OCI-LY3 (cell line): ENCODE measurements around the gene ADAMTS3.

Source experiments
- H2AFZ ChIP-seq: fragments of 200-600, 300-600 bp; shearing (Covaris generic); 2 replicates; pipeline ENCODE4 v1.6.0; 2014; ENCODE audit warnings: antibody characterized with exemption, low read depth, low read length
- H3K27ac ChIP-seq: fragments of 200-600, 300-600 bp; sonication (generic); 2 replicates; pipeline ENCODE4 v1.5.1; 2014; ENCODE audit warnings: mild to moderate bottlenecking, low read length, moderate library complexity, mixed read lengths
- H3K27me3 ChIP-seq: fragments of 200-600, 300-600 bp; sonication (generic); 2 replicates; pipeline ENCODE4 v1.6.1; 2014; ENCODE audit warnings: low read depth, low read length, mixed read lengths
- H3K36me3 ChIP-seq: fragments of 200-600, 300-600 bp; sonication (generic); replicated peaks from 2 replicates; pipeline ENCODE3; 2014; ENCODE audit warnings: low read depth, low read length, mixed read lengths
- H3K4me1 ChIP-seq: fragments of 300-600, 200-600 bp; sonication (generic); 2 replicates; pipeline ENCODE4 v1.6.1; 2014; ENCODE audit warnings: low read length, mixed read lengths
- H3K4me2 ChIP-seq: fragments of 200-600, 300-600 bp; sonication (generic); 2 replicates; pipeline ENCODE4 v1.6.1; 2014; ENCODE audit warnings: low read length, mixed read lengths
- H3K4me3 ChIP-seq: fragments of 300-600, 200-600 bp; sonication (generic); 2 replicates; pipeline ENCODE4 v1.5.1; 2014; ENCODE audit warnings: antibody characterized with exemption, mild to moderate bottlenecking, low read length, moderate library complexity
- H3K79me2 ChIP-seq: fragments of 300-600, 200-600 bp; shearing (Covaris generic); 2 replicates; pipeline ENCODE4 v1.6.1; 2014; ENCODE audit warnings: mild to moderate bottlenecking, low read length, mixed read lengths
- H3K9ac ChIP-seq: fragments of 300-600, 200-600 bp; shearing (Covaris generic); 2 replicates; pipeline ENCODE4 v1.6.0; 2014; ENCODE audit warnings: mild to moderate bottlenecking, low read length, moderate library complexity
- H3K9me3 ChIP-seq: fragments of 200-600, 300-600 bp; shearing (Covaris generic); 2 replicates; pipeline ENCODE4 v1.6.1; 2014; ENCODE audit warnings: low read length, mixed read lengths; ENCODE audit not compliant: insufficient read depth
- H4K20me1 ChIP-seq: fragments of 200-600, 300-600 bp; sonication (generic); 2 replicates; pipeline ENCODE4 v1.6.1; 2016; ENCODE audit warnings: low read length, mixed read lengths; ENCODE audit not compliant: insufficient read depth
- EZH2phosphoT487 ChIP-seq: fragments of 200-600 bp; shearing (Covaris generic); IDR thresholded peaks from 2 replicates; pipeline ENCODE4 v1.6.1; 2018; ENCODE audit warnings: antibody characterized with exemption, mixed run types, low read depth
- TF ChIP-seq, protein P1 (sequence below): fragments of 200-600, 300-600 bp; sonication (generic); IDR thresholded peaks from 2 replicates; pipeline ENCODE4 v1.5.1; 2014; ENCODE audit warnings: antibody characterized with exemption, low read length, low read depth

Gene ADAMTS3

DNA sequence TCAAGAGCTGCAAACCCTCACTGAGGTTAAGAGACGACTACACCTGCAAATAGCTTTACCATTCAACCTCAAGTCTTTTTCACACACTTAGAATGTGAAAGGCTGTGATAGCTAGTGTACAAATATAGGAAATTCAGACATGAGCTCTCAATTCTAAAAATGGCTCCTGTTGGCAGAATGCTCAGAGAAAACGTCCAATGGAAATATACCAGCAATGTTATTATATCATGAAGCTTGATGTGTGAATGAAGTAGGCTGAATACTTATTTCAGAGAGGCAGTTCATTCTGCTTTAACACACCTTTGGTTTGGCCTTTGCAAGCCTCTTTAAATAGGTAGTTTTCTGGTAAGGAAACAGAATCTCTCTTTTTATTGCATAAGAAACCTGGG, 227.6 kb downstream of the ADAMTS3 start:
- Histone ChIP-seq H3K9ac (no peak overlapping the region), H3K27ac (no peak overlapping the region), H3K4me1 (no peaks in the 10 kb centered on the region), H3K9me3 (no peaks in the 10 kb centered on the region), H2AFZ (no peak overlapping the region), H3K4me3 (no peak overlapping the region), H4K20me1 (no peaks in the 10 kb centered on the region), H3K36me3 (no peaks in the 10 kb centered on the region), H3K27me3 (no peaks in the 10 kb centered on the region), H3K79me2 (no peaks in the 10 kb centered on the region), H3K4me2 (no peak overlapping the region)
- no peak for TF ChIP-seq EZH2phosphoT487
- TF ChIP-seq, protein P1, sequence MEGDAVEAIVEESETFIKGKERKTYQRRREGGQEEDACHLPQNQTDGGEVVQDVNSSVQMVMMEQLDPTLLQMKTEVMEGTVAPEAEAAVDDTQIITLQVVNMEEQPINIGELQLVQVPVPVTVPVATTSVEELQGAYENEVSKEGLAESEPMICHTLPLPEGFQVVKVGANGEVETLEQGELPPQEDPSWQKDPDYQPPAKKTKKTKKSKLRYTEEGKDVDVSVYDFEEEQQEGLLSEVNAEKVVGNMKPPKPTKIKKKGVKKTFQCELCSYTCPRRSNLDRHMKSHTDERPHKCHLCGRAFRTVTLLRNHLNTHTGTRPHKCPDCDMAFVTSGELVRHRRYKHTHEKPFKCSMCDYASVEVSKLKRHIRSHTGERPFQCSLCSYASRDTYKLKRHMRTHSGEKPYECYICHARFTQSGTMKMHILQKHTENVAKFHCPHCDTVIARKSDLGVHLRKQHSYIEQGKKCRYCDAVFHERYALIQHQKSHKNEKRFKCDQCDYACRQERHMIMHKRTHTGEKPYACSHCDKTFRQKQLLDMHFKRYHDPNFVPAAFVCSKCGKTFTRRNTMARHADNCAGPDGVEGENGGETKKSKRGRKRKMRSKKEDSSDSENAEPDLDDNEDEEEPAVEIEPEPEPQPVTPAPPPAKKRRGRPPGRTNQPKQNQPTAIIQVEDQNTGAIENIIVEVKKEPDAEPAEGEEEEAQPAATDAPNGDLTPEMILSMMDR: no peak

- Histone ChIP-seq H3K9ac (no peak overlapping the region), H2AFZ (no peak overlapping the region), H3K27me3 (no peaks in the 10 kb centered on the region), H3K36me3 (no peaks in the 10 kb centered on the region), H3K4me2 (no peak overlapping the region), H3K79me2 (no peaks in the 10 kb centered on the region), H3K4me1 (no peaks in the 10 kb centered on the region), H3K9me3 (no peaks in the 10 kb centered on the region), H4K20me1 (no peaks in the 10 kb centered on the region), H3K27ac (no peak overlapping the region), H3K4me3 (no peak overlapping the region)
- TF ChIP-seq, protein P1: no peak
- no peak for TF ChIP-seq EZH2phosphoT487
Measured at GRCh38 chr4:72340803-72341431, 228.1 kb downstream of the ADAMTS3 start.

GRCh38 chr4:72338060-72338459, 231.0 kb downstream of the ADAMTS3 start:
- no peak overlapping the region for H2AFZ ChIP-seq
- H3K27ac ChIP-seq: no peak overlapping the region
- no peaks in the 10 kb centered on the region for H4K20me1 ChIP-seq
- no peak overlapping the region for H3K9ac ChIP-seq
- H3K9me3 ChIP-seq: no peaks in the 10 kb centered on the region
- no peaks in the 10 kb centered on the region for H3K4me1 ChIP-seq
- H3K27me3 ChIP-seq: no peaks in the 10 kb centered on the region
- H3K36me3 ChIP-seq: no peaks in the 10 kb centered on the region
- H3K79me2 ChIP-seq: no peaks in the 10 kb centered on the region
- H3K4me2 ChIP-seq: no peak overlapping the region
- H3K4me3 ChIP-seq: no peak overlapping the region
- no peak for TF ChIP-seq EZH2phosphoT487
- TF ChIP-seq, protein P1: no peak

DNA sequence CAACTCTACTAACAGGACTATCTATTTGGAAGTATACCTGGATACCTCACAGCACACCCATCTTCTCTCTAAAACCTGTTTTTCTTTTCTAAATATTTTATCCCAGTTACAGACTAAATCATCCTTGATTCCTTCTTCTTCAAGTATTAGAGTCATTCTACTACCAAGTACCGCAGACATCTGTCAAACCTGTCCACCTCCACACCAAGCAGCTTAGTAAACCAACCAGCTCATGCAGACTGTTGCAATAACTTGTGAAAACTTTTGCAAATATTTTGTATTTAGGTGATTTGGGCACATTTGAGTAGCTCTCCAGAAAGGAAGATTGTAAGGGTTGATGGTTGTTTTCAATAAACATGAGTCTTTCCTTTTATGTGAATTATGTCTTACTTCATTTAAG, 238.6 kb downstream of the ADAMTS3 start:
- Histone ChIP-seq H4K20me1 (no peaks in the 10 kb centered on the region), H2AFZ (no peak overlapping the region), H3K36me3 (no peaks in the 10 kb centered on the region), H3K9me3 (no peaks in the 10 kb centered on the region), H3K4me2 (no peak overlapping the region), H3K27me3 (no peaks in the 10 kb centered on the region), H3K4me1 (no peaks in the 10 kb centered on the region), H3K9ac (no peak overlapping the region), H3K4me3 (no peak overlapping the region), H3K27ac (no peak overlapping the region), H3K79me2 (no peaks in the 10 kb centered on the region)
- TF ChIP-seq, protein P1: no peak
